Suprapubic skin (tissue), 4 donors: ENCODE measurements around the gene LRRC4C.

ENCODE experiments used
- CTCF ChIP-seq, 2 donors: fragments of 200-600 bp in 1 of 2; fragments of 450-650 bp in 1 of 2; sonication (generic) in 1 of 2; IDR thresholded peaks; one replicate each; pipeline ENCODE4 v1.5.1; 2016 to 2019; ENCODE audit warnings: antibody characterized with exemption in 2 of 2, mild to moderate bottlenecking in 1 of 2, moderate library complexity in 1 of 2
- EP300 ChIP-seq: sonication (generic); formaldehyde crosslinking; IDR thresholded peaks from one replicate; pipeline ENCODE4 v1.6.1; 2017; ENCODE audit warnings: antibody characterized with exemption
- POLR2A ChIP-seq, 2 donors: fragments of 450-650 bp; IDR thresholded peaks; one replicate each; pipeline ENCODE4 v1.6.1; 2017; ENCODE audit warnings: antibody characterized with exemption in 2 of 2, mild to moderate bottlenecking in 2 of 2, moderate library complexity in 2 of 2
- POLR2AphosphoS5 ChIP-seq, 3 donors: sonication (generic); formaldehyde crosslinking; IDR thresholded peaks; one replicate each; pipeline ENCODE4 v1.6.1; 2017; ENCODE audit warnings: antibody characterized with exemption in 3 of 3

- no peak for TF ChIP-seq POLR2A (IDR thresholded peaks at IDR 0.05)
- no peak for TF ChIP-seq POLR2AphosphoS5 (IDR thresholded peaks at IDR 0.05)
- TF ChIP-seq CTCF (IDR thresholded peaks at IDR 0.05), result no peak
- TF ChIP-seq EP300, result no peak
These were observed 150.3 kb downstream of the LRRC4C start for GRCh38 chr11:41309111-41309522.
